IMR-90 (cell line): ENCODE results near the gene STIM1. TPM values are rescaled to one million over a fixed set of nuclear protein-coding genes. Genes with fewer than 3 reads are reported as not detected.

Experiments used
- ATAC-seq: fragments of 200-7000 bp; cut with Tn5 transposase; 2 replicates; pipeline ENCODE4 v1.9.1; 2020; ENCODE audit warnings: low read depth, mild to moderate bottlenecking, moderate library complexity
- BruUV-seq: library from RNA; stranded (reverse); fragments of 400-500 nt; replicated peaks from 2 replicates; lab custom pipeline; 2021; lab: Mats Ljungman, UMichigan
- CTCF ChIA-PET: fragments of 300-600 bp; formaldehyde crosslinking; extraction: SDS; loops from one replicate; lab custom pipeline; 2021; ENCODE audit warnings: antibody characterized with exemption; lab: Yijun Ruan, JAX
- POLR2A ChIA-PET: fragments of 300-600 bp; sonication (Branson Sonifier 250); formaldehyde crosslinking; loops from one replicate; lab custom pipeline; 2022; ENCODE audit warnings: antibody characterized with exemption; ENCODE audit not compliant: unreplicated experiment; lab: Charles Lee
- DNase-seq: peaks from one replicate; pipeline ENCODE4 v3.0.0; 2013
- H2AFZ ChIP-seq: replicated peaks from 2 replicates; pipeline ENCODE3; 2013; ENCODE audit warnings: low read length, mild to moderate bottlenecking; ENCODE audit not compliant: poor library complexity
- H2AK5ac ChIP-seq: 2 replicates; pipeline ENCODE4 v1.6.1; 2013; ENCODE audit warnings: low read depth, low read length, inconsistent platforms
- H2AK9ac ChIP-seq: replicated peaks from 2 replicates; pipeline ENCODE3; 2013; ENCODE audit warnings: mild to moderate bottlenecking, low read depth, low read length, moderate library complexity; ENCODE audit not compliant: poor library complexity
- H2BK120ac ChIP-seq: 2 replicates; pipeline ENCODE4 v1.6.1; 2013; ENCODE audit warnings: low read depth, low read length, inconsistent platforms
- H2BK15ac ChIP-seq: 3 replicates; pipeline ENCODE4 v1.6.1; 2013; ENCODE audit warnings: low read depth, low read length, inconsistent platforms
- H2BK20ac ChIP-seq: 2 replicates; pipeline ENCODE4 v1.6.1; 2013; ENCODE audit warnings: low read depth, mild to moderate bottlenecking, inconsistent platforms, low read length, moderate library complexity
- H2BK5ac ChIP-seq: 2 replicates; pipeline ENCODE4 v1.6.1; 2013; ENCODE audit warnings: mild to moderate bottlenecking, low read depth, low read length, inconsistent platforms; ENCODE audit not compliant: poor library complexity, severe bottlenecking
- H3K14ac ChIP-seq: replicated peaks from 2 replicates; pipeline ENCODE4 v1.6.1; 2013; ENCODE audit warnings: low read depth, low read length, inconsistent platforms
- H3K18ac ChIP-seq: 2 replicates; pipeline ENCODE4 v1.6.1; 2013; ENCODE audit warnings: low read depth, low read length, control low read depth
- H3K23ac ChIP-seq: 2 replicates; pipeline ENCODE4 v1.6.1; 2013; ENCODE audit warnings: low read depth, low read length, inconsistent platforms
- H3K27ac ChIP-seq: 2 replicates; pipeline ENCODE4 v1.5.1; 2013; ENCODE audit warnings: mild to moderate bottlenecking, control low read depth, low read length; ENCODE audit not compliant: insufficient read depth
- H3K27me3 ChIP-seq: 2 replicates; pipeline ENCODE4 v1.6.1; 2013; ENCODE audit warnings: low read length; ENCODE audit not compliant: control insufficient read depth, insufficient read depth
- H3K36me3 ChIP-seq: 2 replicates; pipeline ENCODE4 v1.6.1; 2013; ENCODE audit warnings: low read length, mixed read lengths; ENCODE audit not compliant: control insufficient read depth, insufficient read depth
- H3K4ac ChIP-seq: 2 replicates; pipeline ENCODE4 v1.6.1; 2013; ENCODE audit warnings: low read depth, low read length, inconsistent platforms
- H3K4me1 ChIP-seq: 2 replicates; pipeline ENCODE4 v1.6.1; 2013; ENCODE audit warnings: low read length, mixed read lengths; ENCODE audit not compliant: control insufficient read depth, insufficient read depth
- H3K4me2 ChIP-seq: 2 replicates; pipeline ENCODE4 v1.6.1; 2013; ENCODE audit warnings: low read depth, mild to moderate bottlenecking, control low read depth, low read length, moderate library complexity
- H3K4me3 ChIP-seq: 2 replicates; pipeline ENCODE4 v1.5.1; 2013; ENCODE audit warnings: low read depth, mild to moderate bottlenecking, control low read depth, low read length, moderate library complexity; ENCODE audit not compliant: insufficient read depth
- H3K56ac ChIP-seq: 2 replicates; pipeline ENCODE4 v1.6.1; 2013; ENCODE audit warnings: low read length, inconsistent platforms; ENCODE audit not compliant: insufficient read depth; ENCODE audit errors: extremely low read depth
- H3K79me1 ChIP-seq, 2 experiments: 2 replicates each; pipeline ENCODE4 v1.6.1; 2013; ENCODE audit warnings: low read length in 2 of 2, inconsistent platforms in 1 of 2, low read depth in 1 of 2
- H3K9ac ChIP-seq: 2 replicates; pipeline ENCODE4 v1.6.1; 2013; ENCODE audit warnings: low read depth, low read length, control low read depth
- H3K9me1 ChIP-seq: 2 replicates; pipeline ENCODE4 v1.6.1; 2013; ENCODE audit warnings: low read length, inconsistent platforms; ENCODE audit not compliant: insufficient read depth
- H3K9me3 ChIP-seq: 2 replicates; pipeline ENCODE4 v1.6.1; 2013; ENCODE audit warnings: low read length; ENCODE audit not compliant: control insufficient read depth, insufficient read depth
- H4K20me1 ChIP-seq: 2 replicates; pipeline ENCODE4 v1.6.1; 2013; ENCODE audit warnings: low read length, inconsistent platforms; ENCODE audit not compliant: insufficient read depth
- H4K5ac ChIP-seq: 2 replicates; pipeline ENCODE4 v1.6.1; 2013; ENCODE audit warnings: mild to moderate bottlenecking, low read depth, low read length, control low read depth
- H4K8ac ChIP-seq, 2 experiments: 2 replicates each; pipeline ENCODE4 v1.6.1; 2013; ENCODE audit warnings: low read depth in 2 of 2, low read length in 2 of 2, control low read depth in 1 of 2, inconsistent platforms in 1 of 2
- H4K91ac ChIP-seq: 2 replicates; pipeline ENCODE4 v1.6.1; 2013; ENCODE audit warnings: low read depth, low read length, inconsistent platforms; ENCODE audit not compliant: insufficient read depth
- CEBPB ChIP-seq: IDR thresholded peaks from 2 replicates; pipeline ENCODE4 v1.6.1; 2012; ENCODE audit warnings: low read depth, low read length, improper control_type of control experiment
- CTCF ChIP-seq: conservative IDR thresholded peaks from 2 replicates; pipeline ENCODE4 v1.5.1; 2012; ENCODE audit warnings: mild to moderate bottlenecking, low read depth, low read length, improper control_type of control experiment
- MAFK ChIP-seq: IDR thresholded peaks from 2 replicates; pipeline ENCODE4 v1.6.1; 2012; ENCODE audit warnings: low read depth, low read length, improper control_type of control experiment
- MAZ ChIP-seq: IDR thresholded peaks from 2 replicates; pipeline ENCODE4 v1.6.1; 2012; ENCODE audit warnings: low read depth, mild to moderate bottlenecking, low read length, improper control_type of control experiment, moderate library complexity, borderline replicate concordance
- NFE2L2 ChIP-seq: fragments of 150-350 bp; IDR thresholded peaks from 2 replicates; pipeline ENCODE4 v1.6.1; 2016; ENCODE audit warnings: low read depth, mild to moderate bottlenecking, low read length
- RAD21 ChIP-seq: IDR thresholded peaks from 2 replicates; pipeline ENCODE4 v1.6.1; 2012; ENCODE audit warnings: low read length, improper control_type of control experiment
- RCOR1 ChIP-seq: IDR thresholded peaks from 2 replicates; pipeline ENCODE4 v1.6.1; 2012; ENCODE audit warnings: mild to moderate bottlenecking, low read length, improper control_type of control experiment; ENCODE audit not compliant: insufficient replicate concordance
- WGBS, 2 experiments: methylation state at CpG; one replicate each; pipeline versions ENCODE4 v1.1.5 to v1.1.7; 2013; ENCODE audit warnings: missing lambda C conversion rate in 2 of 2; ENCODE audit not compliant: insufficient read length in 1 of 2; ENCODE audit errors: extremely low coverage in 2 of 2; 5-methylcytosine and 5-hydroxymethylcytosine counted together
- dilution Hi-C: fragments of 300-500 bp; cut with HindIII; formaldehyde crosslinking; loops from one replicate; pipeline ENCODE4 v1.14.3; 2018; ENCODE audit warnings: low sequenced_read_pairs; ENCODE audit not compliant: unreplicated experiment
- in situ Hi-C: fragments of 300-500 bp; cut with MboI; formaldehyde crosslinking; loops from 3 replicates; pipeline ENCODE4 v1.14.3; 2019; ENCODE audit warnings: low sequenced_read_pairs, inconsistent platforms, mixed read lengths
- intact Hi-C: fragments of 100-400 bp; cut with micrococcal nuclease; formaldehyde crosslinking; loops from 2 replicates; pipeline ENCODE4 v1.10.0; 2022
- polyA plus RNA-seq, 3 experiments: library from polyadenylated mRNA; depleted of rRNA; stranded (reverse); fragments of >200 nt; gene quantifications; 2 replicates each; pipeline ENCODE4 v1.2.3, GENCODE V29; 2012; ENCODE audit warnings: low replicate concordance in 1 of 3
- total RNA-seq: library from RNA; depleted of rRNA; stranded (reverse); fragments of >200 nt; gene quantifications from 2 replicates; pipeline ENCODE4 v1.2.3, GENCODE V29; 2012

The STIM1 gene
- total and polyA plus RNA-seq, 2 of the 4 experiments (the other 2 are of a cell fraction): 17.9 to 23.0 TPM

GRCh38 chr11:3936517-3936916, 81.1 kb downstream of the STIM1 start:
- ATAC-seq: no peak
- no peak overlapping the region for H2AFZ ChIP-seq
- no peak overlapping the region for H2AK9ac ChIP-seq
- H3K79me1 ChIP-seq: peaks cover 16 to 21% of the 10 kb centered on the region in 2 experiments
- no peak overlapping the region for H2BK120ac ChIP-seq
- H3K4ac ChIP-seq: no peak overlapping the region
- H2AK5ac ChIP-seq: no peak overlapping the region
- H3K14ac ChIP-seq: peak overlapping the region; percentile 44; the same call in 1 of the 2 replicates
- peaks cover 14% of the 10 kb centered on the region for H3K4me1 ChIP-seq
- H4K5ac ChIP-seq: no peak overlapping the region
- no CpG with 5 or more reads among the region's 1 CpG for WGBS, 2 experiments
- in situ Hi-C loops (no loop called here), dilution Hi-C loops (no loop called here), intact Hi-C loops (no loop called here)
- no peak overlapping the region for H3K4me2 ChIP-seq
- H4K20me1 ChIP-seq: no peaks in the 10 kb centered on the region; the same call in 1 of the 2 replicates
- no peak overlapping the region for H3K9ac ChIP-seq
- BruUV-seq: no TSS peak
- H3K9me3 ChIP-seq: no peaks in the 10 kb centered on the region
- no peak overlapping the region for H3K23ac ChIP-seq
- DNase-seq: no peak
- no peak overlapping the region for H2BK5ac ChIP-seq
- no peak overlapping the region for H4K91ac ChIP-seq
- H3K18ac ChIP-seq: no peak overlapping the region
- H2BK20ac ChIP-seq: no peak overlapping the region
- no peak overlapping the region for H2BK15ac ChIP-seq
- H4K8ac ChIP-seq: no peak overlapping the region
- TF ChIP-seq CTCF (no peak), MAZ (no peak), MAFK (no peak), CEBPB (no peak), RCOR1 (no peak), RAD21 (no peak), NFE2L2 (no peak)
- ChIA-PET CTCF (no interaction called here), POLR2A (no interaction called here)
- no peak overlapping the region; the same call in 1 of the 2 replicates for H3K56ac ChIP-seq
- no peak overlapping the region for H3K4me3 ChIP-seq
- no peaks in the 10 kb centered on the region for H3K27me3 ChIP-seq
- H3K9me1 ChIP-seq: peaks cover 5% of the 10 kb centered on the region
- no peaks in the 10 kb centered on the region for H3K36me3 ChIP-seq
- H3K27ac ChIP-seq: no peak overlapping the region
